Stimulated activated CD8-positive, alpha-beta memory T cell treated with anti-CD3 and anti-CD28 coated beads, Interleukin-12 subunit alpha, Interleukin-12 subunit beta, amount 100 ng/mL, for 1 hour (primary cell): Measurements from ENCODE around the gene TNC.

Experiments used
- DNase-seq: peaks from one replicate; pipeline ENCODE4 v3.0.0-alpha.2; 2020; ENCODE audit warnings: low read depth

Gene TNC

GRCh38 chr9:115008536-115009270 lies 109.3 kb downstream of the TNC start:
- no peak for DNase-seq

DNA sequence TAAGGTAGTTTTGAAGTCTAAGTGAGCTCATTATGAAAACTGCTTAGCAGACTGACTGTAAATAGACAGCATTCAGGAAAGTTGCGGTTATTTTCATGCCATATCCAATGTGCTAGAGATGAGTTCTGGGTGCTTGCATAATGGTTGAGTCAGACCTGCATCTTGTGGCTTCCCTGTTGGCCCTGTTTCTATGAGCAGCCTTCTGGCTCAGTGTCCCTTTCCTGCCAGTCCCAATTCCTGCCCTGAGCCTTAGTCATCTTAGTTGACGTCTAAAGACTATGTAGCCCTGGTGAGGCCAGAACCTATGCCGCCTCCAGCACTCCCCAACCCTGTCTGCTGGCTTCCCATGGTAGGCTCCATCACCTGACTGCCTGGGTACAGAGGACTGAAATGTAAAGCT lies 111.3 kb downstream of the TNC start:
- no peak for DNase-seq

GRCh38 chr9:115005322-115005721 lies 112.6 kb downstream of the TNC start:
- no peak for DNase-seq

DNA sequence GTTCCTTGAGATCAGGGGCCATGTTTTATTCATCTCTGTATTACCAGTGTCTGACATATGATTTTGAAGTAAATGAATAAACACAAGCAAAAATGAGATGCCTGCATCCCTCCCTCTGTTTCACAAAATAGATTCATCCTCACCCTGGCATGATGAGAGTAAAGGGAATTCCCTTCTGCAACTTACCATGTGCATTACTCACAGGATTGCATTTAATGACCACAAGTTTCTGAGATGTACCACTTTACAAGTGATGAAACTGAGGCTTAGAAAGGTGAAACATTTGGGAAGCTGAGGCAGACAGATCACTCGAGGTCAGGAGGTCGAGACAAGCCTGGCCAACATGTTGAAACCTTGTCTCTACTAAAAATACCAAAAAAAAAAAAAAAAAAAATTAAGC lies 113.4 kb downstream of the TNC start:
- no peak for DNase-seq

DNA sequence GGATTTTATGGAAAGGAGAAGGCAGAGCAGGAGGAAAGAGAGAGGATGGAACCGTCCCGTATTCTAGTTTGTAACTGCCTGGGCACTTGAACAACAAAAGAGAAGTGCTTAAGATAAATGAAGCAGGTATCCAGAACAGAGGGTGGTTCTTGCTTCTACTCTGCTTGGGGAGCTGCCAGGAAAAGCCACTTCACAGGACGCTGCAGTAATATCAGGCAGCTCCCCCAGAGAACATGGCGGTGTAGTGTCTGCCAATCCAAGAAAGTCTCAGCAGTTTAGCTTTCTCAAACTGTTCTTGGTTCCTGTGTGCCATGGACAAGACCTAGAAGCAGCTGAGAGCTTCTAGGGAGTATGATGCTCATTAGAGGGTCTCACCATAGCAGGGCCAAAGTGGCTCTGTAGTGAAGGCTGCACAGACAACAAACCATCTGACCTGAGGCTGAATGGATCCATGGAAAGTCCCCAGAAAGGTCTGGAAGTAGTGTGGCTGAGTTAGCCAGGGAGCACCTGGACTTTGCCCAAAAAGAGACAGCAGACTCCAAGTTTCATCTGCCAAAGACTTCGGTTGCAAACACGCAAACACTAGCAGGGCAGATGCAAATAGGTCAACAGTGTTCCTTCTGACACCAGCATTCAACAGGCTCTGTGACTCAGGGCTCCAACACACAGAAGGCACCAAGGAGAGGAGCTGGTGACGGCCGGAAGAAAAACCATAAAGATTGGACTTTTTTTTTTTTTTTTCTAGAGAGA lies 115.4 kb downstream of the TNC start:
- no peak for DNase-seq

GRCh38 chr9:115000217-115000639 lies 117.7 kb downstream of the TNC start:
- no peak for DNase-seq

- no peak for DNase-seq
These were observed 119.6 kb downstream of the TNC start for GRCh38 chr9:114998326-114998725.

- no peak for DNase-seq
These were observed 122.2 kb downstream of the TNC start for GRCh38 chr9:114995681-114996221.

GRCh38 chr9:114994768-114995167 lies 123.2 kb downstream of the TNC start:
- DNase-seq = no peak

DNA sequence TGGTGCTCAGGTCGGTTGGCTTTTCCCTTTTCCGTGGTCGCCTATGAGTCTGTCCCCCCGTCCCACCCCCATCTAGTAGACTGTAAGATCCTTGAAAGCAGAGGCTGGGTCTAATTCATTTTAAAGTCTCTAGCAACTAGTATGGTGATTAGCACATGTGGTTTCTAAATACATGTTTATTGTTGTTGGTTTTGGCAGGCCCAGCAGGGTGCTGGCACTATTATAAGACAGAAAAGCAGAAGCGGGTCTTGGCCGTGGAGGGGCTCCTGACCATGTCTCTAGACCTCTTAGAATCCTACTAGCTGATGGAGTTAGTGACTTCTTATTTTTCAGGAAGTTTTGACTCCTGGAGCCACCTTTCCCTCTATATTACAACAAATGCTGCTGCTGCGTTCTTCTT lies 126.1 kb downstream of the TNC start:
- DNase-seq = no peak

DNA sequence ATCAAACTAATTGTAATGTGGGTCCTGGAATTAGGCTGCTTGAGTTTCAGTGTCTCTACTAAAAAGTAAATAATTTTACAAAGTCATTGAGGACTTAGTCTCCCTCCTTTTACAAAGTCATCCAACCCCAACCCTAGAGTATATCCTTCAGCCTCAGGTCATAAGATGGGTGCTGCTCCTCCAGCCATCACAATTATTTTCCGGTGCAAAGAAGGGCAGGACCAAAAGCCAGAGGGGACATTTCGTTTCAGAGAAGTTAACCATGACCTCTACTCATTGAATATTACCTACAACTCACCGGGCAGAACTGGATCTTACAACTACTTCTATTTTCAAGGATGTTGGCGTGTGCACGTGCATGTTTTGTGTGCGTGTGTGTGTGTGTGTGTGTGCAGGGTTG lies 127.1 kb downstream of the TNC start:
- no peak for DNase-seq

DNA sequence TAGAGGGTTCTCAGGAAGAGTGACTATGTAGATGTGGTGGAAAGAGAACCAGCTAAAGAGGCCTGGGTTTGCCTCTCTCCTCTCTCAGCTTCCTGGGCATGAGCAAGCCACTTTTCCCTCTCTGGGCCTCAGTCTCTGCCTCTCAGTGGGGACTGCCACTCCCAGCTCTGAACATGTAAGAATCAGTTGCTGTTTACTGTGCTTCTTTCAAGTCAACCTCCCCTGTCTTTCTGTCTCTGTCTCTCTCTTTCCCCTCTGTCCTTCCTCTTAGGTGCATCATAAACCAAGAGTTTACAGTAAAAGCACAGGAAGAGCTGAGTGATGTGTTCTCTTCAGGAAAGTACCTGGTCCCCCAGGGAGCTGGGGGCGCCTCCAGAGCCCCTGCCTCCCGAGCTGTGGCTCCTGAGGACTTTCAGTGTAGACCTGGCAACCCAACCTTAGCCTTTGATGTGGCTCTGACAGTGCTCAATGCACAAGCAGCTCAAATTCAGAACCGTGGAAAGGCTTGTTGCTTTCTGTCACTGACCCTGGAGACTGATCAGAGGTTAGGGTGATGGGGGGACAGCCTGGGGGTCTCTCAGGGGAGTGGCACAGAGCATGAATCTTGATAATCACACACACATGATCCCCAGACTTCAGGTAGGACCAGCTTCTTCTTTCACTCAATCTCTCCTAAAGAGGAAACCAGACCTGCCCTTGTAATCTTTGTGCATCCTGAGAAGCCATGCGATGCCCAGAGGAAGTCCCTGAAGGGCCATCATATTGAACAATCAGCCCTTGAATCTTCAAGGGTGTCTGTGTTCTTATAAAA lies 128.2 kb downstream of the TNC start:
- DNase-seq = no peak

DNA sequence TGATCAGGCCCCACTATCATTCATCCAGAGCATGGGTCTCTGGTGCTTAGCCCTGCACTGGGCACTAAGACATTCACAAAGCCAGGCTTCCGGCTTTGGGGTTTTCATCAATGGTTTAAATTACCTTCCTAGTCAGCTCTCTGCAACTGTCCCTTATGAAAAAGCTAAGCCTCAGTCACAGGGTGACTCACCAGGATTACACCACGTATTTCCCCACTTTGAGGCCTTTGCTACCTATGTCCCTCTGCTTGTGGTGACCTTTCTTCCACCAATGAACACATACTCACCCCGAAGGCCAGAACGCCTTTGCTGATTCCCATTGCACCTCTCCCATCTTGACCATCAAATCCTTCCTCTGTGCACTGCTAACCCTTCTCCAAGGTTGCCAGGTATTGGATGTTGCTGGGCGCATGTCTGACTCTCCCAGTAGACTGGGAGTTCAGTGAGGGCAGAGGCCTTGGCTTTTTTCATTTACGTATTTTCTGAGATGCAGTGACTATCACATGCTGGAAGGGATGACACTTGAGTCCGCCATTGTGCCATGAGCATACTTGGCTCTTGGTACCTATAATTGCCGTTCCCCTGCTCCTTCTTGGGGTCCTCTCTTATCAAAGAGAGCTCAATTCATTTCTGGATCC lies 128.9 kb downstream of the TNC start:
- DNase-seq = no peak

- no peak for DNase-seq
These were observed 130.8 kb downstream of the TNC start for GRCh38 chr9:114987116-114987515.

DNA sequence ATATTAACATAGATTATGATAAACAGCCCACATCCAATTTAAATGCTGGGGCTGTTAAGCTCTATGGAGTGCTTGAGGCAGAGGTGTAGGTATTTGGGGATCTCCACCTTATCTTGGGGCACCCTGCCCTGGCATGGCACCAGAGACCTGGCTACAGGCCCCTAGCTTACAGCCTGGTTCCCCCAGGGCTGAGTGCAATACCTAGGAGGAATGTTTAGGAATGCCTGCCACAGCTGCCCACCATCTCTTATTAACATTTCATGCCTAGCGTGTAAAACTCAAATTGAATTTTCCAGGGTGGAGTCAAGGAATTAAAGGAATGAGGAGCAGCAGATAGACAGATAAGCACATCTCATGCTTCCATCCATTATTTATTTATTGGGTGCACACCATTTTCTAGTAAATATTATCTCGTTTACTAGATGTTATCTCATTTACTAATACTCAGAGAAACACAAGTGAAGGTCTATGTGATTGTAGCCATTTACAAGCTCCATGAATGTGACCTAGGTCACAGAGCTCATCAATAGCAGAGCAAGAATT lies 131.9 kb downstream of the TNC start:
- DNase-seq = no peak

DNA sequence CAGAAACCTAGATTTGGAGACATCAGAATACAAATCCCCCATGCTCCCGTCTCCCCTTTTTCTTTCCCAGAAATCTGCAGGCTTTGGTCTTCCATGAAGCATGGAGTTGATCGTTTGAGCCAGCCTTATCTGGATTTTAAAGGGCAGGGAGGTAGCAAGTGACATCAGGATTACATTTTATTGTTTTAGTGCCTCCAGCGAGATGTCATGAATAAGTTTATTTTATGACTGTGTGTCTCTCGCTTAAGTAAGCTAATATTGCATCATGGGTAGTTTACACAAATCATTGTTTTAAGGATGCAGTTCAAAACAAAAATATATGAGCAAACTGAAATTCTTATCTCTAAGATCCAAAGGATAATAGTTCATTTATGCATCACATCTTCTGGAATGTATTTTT lies 136.9 kb downstream of the TNC start:
- no peak for DNase-seq

GRCh38 chr9:114973216-114973615 lies 144.7 kb downstream of the TNC start:
- no peak for DNase-seq

DNA sequence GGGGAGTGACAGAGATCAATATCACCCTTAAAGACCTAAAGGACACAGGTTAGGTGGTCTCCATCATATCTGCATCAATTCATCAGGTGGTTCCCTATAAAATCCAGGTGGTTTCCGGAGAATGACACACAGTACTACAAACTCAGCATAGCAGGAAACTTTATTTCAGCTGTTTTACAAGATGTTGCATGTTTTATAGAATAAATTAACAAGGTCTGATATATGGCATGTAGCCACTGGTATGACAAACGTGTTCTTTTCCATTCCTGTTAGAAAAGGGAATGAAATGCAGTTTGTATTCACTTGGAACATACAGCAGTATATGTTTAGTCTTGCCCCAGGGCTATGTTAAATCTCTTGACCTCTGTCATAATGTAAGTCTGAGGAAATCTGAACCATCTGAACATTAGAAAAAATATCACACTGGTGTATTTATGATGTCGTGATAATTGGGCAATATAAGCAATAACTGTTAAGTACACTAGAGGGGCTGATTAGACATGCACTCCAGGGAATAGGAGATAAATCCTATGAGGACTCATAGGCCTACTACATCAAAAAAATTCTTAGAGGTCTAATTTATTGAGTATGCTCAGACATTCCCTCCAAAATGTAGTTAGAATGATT lies 145.3 kb downstream of the TNC start:
- no peak for DNase-seq
